Astrocyte (in vitro differentiated cells and primary cell): Measurements from ENCODE around the gene ADIPOR2. TPM values are rescaled to one million over a fixed set of nuclear protein-coding genes. Genes with fewer than 3 reads are reported as not detected.
A peak's percentile ranks its signal among the peaks of the same experiment; 100 is the strongest.

Experiments used
- DNase-seq: peaks from one replicate; pipeline ENCODE4 v3.0.0-alpha.2; 2010; ENCODE audit warnings: low read depth
- FAIRE-seq: peaks from 2 replicates; lab custom pipeline; 2011; peaks lifted over from hg19 to GRCh38; lab: Jason Lieb, UNC
- H2AFZ ChIP-seq: 2 replicates; pipeline ENCODE4 v1.6.0; 2012; ENCODE audit warnings: low read depth, low read length, inconsistent platforms
- H3K27ac ChIP-seq: 2 replicates; pipeline ENCODE4 v1.5.1; 2011; ENCODE audit warnings: low read depth, low read length, inconsistent platforms
- H3K27me3 ChIP-seq: 2 replicates; pipeline ENCODE4 v1.6.0; 2011; ENCODE audit warnings: low read length, inconsistent platforms; ENCODE audit not compliant: insufficient read depth
- H3K36me3 ChIP-seq: 2 replicates; pipeline ENCODE4 v1.5.1; 2011; ENCODE audit warnings: low read length, inconsistent platforms; ENCODE audit not compliant: insufficient read depth
- H3K4me1 ChIP-seq: 2 replicates; pipeline ENCODE4 v1.5.1; 2011; ENCODE audit warnings: low read length, inconsistent platforms; ENCODE audit not compliant: insufficient read depth
- H3K4me2 ChIP-seq: 2 replicates; pipeline ENCODE4 v1.6.0; 2012; ENCODE audit warnings: low read length, inconsistent platforms
- H3K4me3 ChIP-seq: 2 replicates; pipeline ENCODE4 v1.5.1; 2011; ENCODE audit warnings: low read depth, mild to moderate bottlenecking, low read length, inconsistent platforms; ENCODE audit not compliant: insufficient read depth
- H3K79me2 ChIP-seq: 2 replicates; pipeline ENCODE4 v1.6.0; 2012; ENCODE audit warnings: mild to moderate bottlenecking, low read length, inconsistent platforms; ENCODE audit not compliant: insufficient read depth
- H3K9ac ChIP-seq: 2 replicates; pipeline ENCODE4 v1.6.0; 2012; ENCODE audit warnings: mild to moderate bottlenecking, low read length, inconsistent platforms
- H3K9me3 ChIP-seq: 2 replicates; pipeline ENCODE4 v1.5.1; 2012; ENCODE audit warnings: low read depth, mild to moderate bottlenecking, low read length, inconsistent platforms; ENCODE audit not compliant: insufficient read depth
- H4K20me1 ChIP-seq: 2 replicates; pipeline ENCODE4 v1.6.0; 2012; ENCODE audit warnings: low read length, inconsistent platforms; ENCODE audit not compliant: insufficient read depth
- H3K27ac Mint-ChIP-seq: one replicate; pipeline ENCODE4 v1.8.0; 2021; ENCODE audit warnings: mild to moderate bottlenecking, mixed read lengths; ENCODE audit not compliant: unreplicated experiment
- H3K27me3 Mint-ChIP-seq: one replicate; pipeline ENCODE4 v1.8.0; 2021; ENCODE audit warnings: low read depth, mixed read lengths; ENCODE audit not compliant: unreplicated experiment
- H3K36me3 Mint-ChIP-seq: one replicate; pipeline ENCODE4 v1.8.0; 2021; ENCODE audit warnings: low read depth, mixed read lengths; ENCODE audit not compliant: unreplicated experiment
- H3K4me1 Mint-ChIP-seq: one replicate; pipeline ENCODE4 v1.8.0; 2021; ENCODE audit warnings: low read depth, mixed read lengths; ENCODE audit not compliant: unreplicated experiment
- H3K4me3 Mint-ChIP-seq: one replicate; pipeline ENCODE4 v1.8.0; 2021; ENCODE audit warnings: mild to moderate bottlenecking, moderate library complexity, mixed read lengths; ENCODE audit not compliant: unreplicated experiment
- H3K9me3 Mint-ChIP-seq: one replicate; pipeline ENCODE4 v1.8.0; 2021; ENCODE audit warnings: mild to moderate bottlenecking, mixed read lengths; ENCODE audit not compliant: unreplicated experiment
- CTCF ChIP-seq: IDR thresholded peaks from 2 replicates; pipeline ENCODE4 v1.5.1; 2011; ENCODE audit warnings: low read depth, mild to moderate bottlenecking, inconsistent platforms, low read length, moderate library complexity; ENCODE audit not compliant: insufficient read depth
- EZH2 ChIP-seq: IDR thresholded peaks from 2 replicates; pipeline ENCODE4 v1.6.1; 2012; ENCODE audit warnings: mild to moderate bottlenecking, low read length, inconsistent platforms; ENCODE audit not compliant: insufficient read depth
- total RNA-seq: library from RNA; stranded (reverse); gene quantifications from 2 replicates; pipeline ENCODE4 v1.2.1, GENCODE V29; 2021

ADIPOR2 gene
- total RNA-seq, 1 donor from 2014 or later = 56.6 TPM

GRCh38 chr12:1787714-1788113 lies 96.8 kb downstream of the ADIPOR2 start:
- no peak for TF ChIP-seq CTCF
- no peak for TF ChIP-seq EZH2
- no peaks in the 10 kb centered on the region for H3K27me3 ChIP-seq
- H3K9me3 Mint-ChIP-seq = no peaks in the 10 kb centered on the region
- H3K4me3 Mint-ChIP-seq = no peak overlapping the region
- peaks cover 5% of the 10 kb centered on the region for H3K4me1 Mint-ChIP-seq
- H3K79me2 ChIP-seq = no peaks in the 10 kb centered on the region
- no peak overlapping the region for H3K27ac Mint-ChIP-seq
- FAIRE-seq (no peak), DNase-seq (no peak)
- no peaks in the 10 kb centered on the region for H3K4me1 ChIP-seq
- no peak overlapping the region for H3K9ac ChIP-seq
- peaks cover 16% of the 10 kb centered on the region for H4K20me1 ChIP-seq
- peaks cover 6% of the 10 kb centered on the region for H3K36me3 ChIP-seq
- no peak overlapping the region for H3K4me2 ChIP-seq
- H3K27me3 Mint-ChIP-seq = no peaks in the 10 kb centered on the region
- no peak overlapping the region for H2AFZ ChIP-seq
- H3K36me3 Mint-ChIP-seq = peaks cover 15% of the 10 kb centered on the region
- H3K9me3 ChIP-seq = no peaks in the 10 kb centered on the region
- H3K4me3 ChIP-seq = no peak overlapping the region
- no peak overlapping the region for H3K27ac ChIP-seq

GRCh38 chr12:1790444-1790843 lies 99.6 kb downstream of the ADIPOR2 start:
- TF ChIP-seq EZH2 (no peak), CTCF (no peak)
- Histone ChIP-seq H3K4me3 (no peak overlapping the region), H2AFZ (no peak overlapping the region)

GRCh38 chr12:1791104-1791841 lies 100.4 kb downstream of the ADIPOR2 start:
- Histone ChIP-seq H4K20me1 (peaks cover 9% of the 10 kb centered on the region), H3K4me3 (no peak overlapping the region), H3K36me3 (peaks cover 4% of the 10 kb centered on the region), H3K4me2 (no peak overlapping the region), H3K9ac (no peak overlapping the region), H3K4me1 (peaks cover 1% of the 10 kb centered on the region), H3K79me2 (no peaks in the 10 kb centered on the region), H3K27ac (no peak overlapping the region), H3K9me3 (no peaks in the 10 kb centered on the region), H2AFZ (no peak overlapping the region), H3K27me3 (no peaks in the 10 kb centered on the region)
- H3K36me3 Mint-ChIP-seq = peaks cover 12% of the 10 kb centered on the region
- H3K27me3 Mint-ChIP-seq = no peaks in the 10 kb centered on the region
- DNase-seq (peak; percentile 23), FAIRE-seq (peak; percentile 83)
- no peaks in the 10 kb centered on the region for H3K4me1 Mint-ChIP-seq
- TF ChIP-seq EZH2 = no peak
- TF ChIP-seq CTCF = peak; percentile 87
- H3K4me3 Mint-ChIP-seq = no peak overlapping the region
- no peak overlapping the region for H3K27ac Mint-ChIP-seq
- H3K9me3 Mint-ChIP-seq = no peaks in the 10 kb centered on the region

More at GRCh38 chr12:1790444-1790843, 99.6 kb downstream of the ADIPOR2 start:
- Mint-ChIP-seq H3K36me3 (peaks cover 12% of the 10 kb centered on the region), H3K4me3 (no peak overlapping the region), H3K4me1 (no peaks in the 10 kb centered on the region), H3K27ac (no peak overlapping the region), H3K9me3 (no peaks in the 10 kb centered on the region), H3K27me3 (no peaks in the 10 kb centered on the region)
- no peaks in the 10 kb centered on the region for H3K79me2 ChIP-seq
- FAIRE-seq (no peak), DNase-seq (no peak)
- no peaks in the 10 kb centered on the region for H3K27me3 ChIP-seq
- no peaks in the 10 kb centered on the region for H3K4me1 ChIP-seq
- H4K20me1 ChIP-seq = peaks cover 13% of the 10 kb centered on the region
- peaks cover 6% of the 10 kb centered on the region for H3K36me3 ChIP-seq
- no peaks in the 10 kb centered on the region for H3K9me3 ChIP-seq
- H3K9ac ChIP-seq = no peak overlapping the region
- H3K27ac ChIP-seq = no peak overlapping the region
- no peak overlapping the region for H3K4me2 ChIP-seq
